Stimulated activated CD4-positive, alpha-beta T cell treated with anti-CD3 and anti-CD28 coated beads, Interleukin-4, amount 100 ng/mL, for 48 hours (primary cell): Measurements from ENCODE around the gene ALDH1A1.

Experiments used
- DNase-seq, 2 donors: peaks; one replicate each; pipeline ENCODE4 v3.0.0-alpha.2; 2020; ENCODE audit warnings: low read depth in 2 of 2

ALDH1A1 gene

DNA sequence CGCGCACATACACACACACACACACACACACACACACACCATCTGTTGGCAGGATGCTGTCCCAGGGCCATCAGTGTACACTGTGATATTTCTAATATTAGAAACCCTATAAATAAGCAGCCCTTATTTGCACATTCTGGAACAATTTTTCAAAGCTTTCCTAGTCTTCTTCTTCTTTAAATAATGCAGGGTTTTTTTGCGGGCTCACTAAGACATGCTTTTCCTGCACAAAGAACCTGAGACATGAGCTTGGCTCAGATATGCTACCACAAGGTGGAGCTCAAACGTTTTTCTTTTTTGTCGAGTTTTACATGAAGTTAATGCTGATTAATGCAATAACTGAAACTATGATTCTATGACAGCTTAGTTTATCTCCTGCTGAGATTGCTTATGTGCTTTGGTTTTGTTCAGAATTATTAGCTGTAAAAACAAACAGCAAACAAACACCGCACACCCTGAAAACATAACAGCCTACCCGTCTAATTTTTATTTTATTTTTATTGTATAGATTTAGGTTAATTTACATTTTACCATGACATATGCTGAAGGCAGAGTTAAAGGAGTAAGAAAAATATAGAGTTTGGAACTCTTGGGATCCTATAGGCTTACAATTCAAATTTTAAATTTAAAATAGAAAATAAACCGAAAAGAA, 95.8 kb downstream of the ALDH1A1 start:
- DNase-seq: no peak

GRCh38 chr9:72855890-72856523, 96.8 kb downstream of the ALDH1A1 start:
- DNase-seq: no peak

DNA sequence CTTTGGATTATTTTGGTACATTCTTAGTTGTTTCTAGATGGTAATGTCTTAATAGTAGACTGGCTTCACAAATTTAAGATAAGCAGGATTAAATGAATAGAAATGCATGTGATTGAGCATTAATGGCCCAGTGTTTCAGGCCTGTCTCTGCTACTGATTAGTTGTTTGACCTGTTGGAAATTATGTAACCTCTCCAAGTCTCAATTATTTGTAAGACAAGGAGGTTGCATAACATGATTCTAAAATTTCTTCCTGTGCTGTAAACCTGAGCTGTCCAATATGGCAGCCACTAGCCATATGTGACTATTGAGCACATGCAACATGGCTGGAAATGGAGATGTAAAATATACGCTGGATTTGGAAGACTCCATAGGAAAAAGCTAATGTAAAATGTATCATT, 97.5 kb downstream of the ALDH1A1 start:
- no peak for DNase-seq
